ENCODE measurements around the gene NFAM1. TPM values are rescaled to one million over a fixed set of nuclear protein-coding genes. Genes with fewer than 3 reads are reported as not detected.

Gene NFAM1
- total and polyA plus RNA-seq, 2 donors (not counting 3 experiments of a cell fraction or from before 2014, with no cell fraction given): not detected

GRCh38 chr22:42332089-42332488 is 100.1 kb downstream of the NFAM1 start:
- BruUV-seq (replicated peaks): no TSS peak
- Histone ChIP-seq H3K27ac (ENCODE audit: insufficient read depth, low read depth, low read length) (no peak overlapping the region), H3K4me3 (replicated peaks in 1 of 3; ENCODE audit: insufficient read depth in 1 of 3, low read depth in 1 of 3, low read length in 3 of 3) (no peak overlapping the region), H3K4me1 (ENCODE audit: control insufficient read depth, extremely low read depth, insufficient read depth, low read length) (no peaks in the 10 kb centered on the region), H4K20me1 (replicated peaks; ENCODE audit: control insufficient read depth, extremely low read depth, insufficient read depth, low read length) (no peaks in the 10 kb centered on the region), H3K9me3 (replicated peaks; ENCODE audit: control insufficient read depth, insufficient read depth, low read length) (no peaks in the 10 kb centered on the region), H3K36me3 (ENCODE audit: control insufficient read depth in 2 of 2, extremely low read depth in 1 of 2, insufficient read depth in 2 of 2, low read length in 2 of 2) (no peaks in the 10 kb centered on the region), H2AFZ (ENCODE audit: low read depth, low read length) (no peak overlapping the region), H3K79me2 (ENCODE audit: control insufficient read depth, insufficient read depth, low read length) (no peaks in the 10 kb centered on the region), H3K4me2 (ENCODE audit: insufficient read depth, low read length) (no peak overlapping the region), H3K9me1 (replicated peaks; ENCODE audit: control insufficient read depth, extremely low read depth, insufficient read depth, low read length) (no peaks in the 10 kb centered on the region), H3K9ac (replicated peaks; ENCODE audit: extremely low read depth, insufficient read depth, low read length) (no peak overlapping the region), H3K27me3 (ENCODE audit: control insufficient read depth in 2 of 2, insufficient read depth in 2 of 2, low read length in 2 of 2) (no peaks in the 10 kb centered on the region)
- dilution Hi-C loops (cut with MboI; ENCODE audit: extremely low pct_ligation_motif_present, low sequenced_read_pairs): no loop called here
- POLR2A ChIA-PET: no interaction called here
- no peak for FAIRE-seq
- intact Hi-C loops (cut with micrococcal nuclease): no loop called here
- TF ChIP-seq CTCF (IDR thresholded peaks at IDR 0.05; ENCODE audit: extremely low read depth in 1 of 2, insufficient read depth in 1 of 2, low read depth in 1 of 2, low read length in 2 of 2) (no peak), POLR2AphosphoS5 (IDR thresholded peaks at IDR 0.05; ENCODE audit: insufficient read depth, low read depth, low read length) (no peak), FOS (IDR thresholded peaks at IDR 0.05; ENCODE audit: borderline replicate concordance, insufficient read depth, low read length) (no peak), MYC (IDR thresholded peaks at IDR 0.05; ENCODE audit: low read depth, low read length) (no peak), POLR2A (IDR thresholded peaks at IDR 0.05; ENCODE audit: low read depth, low read length) (no peak), GATA2 (IDR thresholded peaks at IDR 0.05; ENCODE audit: insufficient read depth, insufficient read length, low read depth, low read length) (no peak), MAX (IDR thresholded peaks at IDR 0.05; ENCODE audit: insufficient read depth, insufficient read length) (no peak), JUN (IDR thresholded peaks at IDR 0.05; ENCODE audit: borderline replicate concordance, insufficient read depth, insufficient read length, low read depth) (no peak), EZH2 (IDR thresholded peaks at IDR 0.05; ENCODE audit: borderline replicate concordance, low read depth, low read length, severe bottlenecking) (no peak)
- CTCF ChIA-PET: no interaction called here
- no peak for DNase-seq (ENCODE audit: low read depth, low spot score)

All from endothelial cell of umbilical vein (primary cell).